CD4-positive, alpha-beta T cell treated with Interleukin-1 beta for 1 hour (primary cell): Measurements from ENCODE around the gene CXCL6.

Experiments
- DNase-seq, 2 donors: peaks; one replicate each; pipeline ENCODE4 v3.0.0-alpha.2; 2020 to 2022

Gene CXCL6

DNA sequence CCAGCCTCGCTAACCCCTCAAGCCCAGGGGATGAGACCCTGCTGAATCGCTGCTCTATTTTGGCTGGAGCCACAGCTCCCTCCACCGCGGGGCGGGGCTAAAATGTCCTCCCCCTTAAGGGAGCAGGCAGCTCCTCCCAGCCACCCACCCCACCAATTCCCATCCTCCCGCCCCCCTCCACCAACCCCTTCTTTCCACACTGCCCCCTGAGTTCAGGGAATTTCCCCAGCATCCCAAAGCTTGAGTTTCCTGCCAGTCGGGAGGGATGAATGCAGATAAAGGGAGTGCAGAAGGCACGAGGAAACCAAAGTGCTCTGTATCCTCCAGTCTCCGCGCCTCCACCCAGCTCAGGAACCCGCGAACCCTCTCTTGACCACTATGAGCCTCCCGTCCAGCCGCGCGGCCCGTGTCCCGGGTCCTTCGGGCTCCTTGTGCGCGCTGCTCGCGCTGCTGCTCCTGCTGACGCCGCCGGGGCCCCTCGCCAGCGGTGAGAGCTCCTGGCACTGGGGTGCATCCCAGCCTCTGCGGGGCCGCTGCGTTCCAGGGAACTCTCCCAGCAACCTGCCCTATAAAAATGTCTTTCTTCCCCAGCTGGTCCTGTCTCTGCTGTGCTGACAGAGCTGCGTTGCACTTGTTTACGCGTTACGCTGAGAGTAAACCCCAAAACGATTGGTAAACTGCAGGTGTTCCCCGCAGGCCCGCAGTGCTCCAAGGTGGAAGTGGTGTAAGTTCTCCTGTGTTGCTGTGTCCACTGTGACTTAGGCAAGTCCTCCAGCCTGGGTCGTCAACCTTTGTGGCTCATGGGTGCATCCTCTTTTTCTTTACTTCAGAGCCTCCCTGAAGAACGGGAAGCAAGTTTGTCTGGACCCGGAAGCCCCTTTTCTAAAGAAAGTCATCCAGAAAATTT lies at the start of gene CXCL6:
CXCL6 (plus strand) TSS at position 306 of the 907 bp plus-strand sequence; CDS start at position 379, 73 bp downstream.
- peak in 1 of 2 donors; percentile 12 for DNase-seq

DNA sequence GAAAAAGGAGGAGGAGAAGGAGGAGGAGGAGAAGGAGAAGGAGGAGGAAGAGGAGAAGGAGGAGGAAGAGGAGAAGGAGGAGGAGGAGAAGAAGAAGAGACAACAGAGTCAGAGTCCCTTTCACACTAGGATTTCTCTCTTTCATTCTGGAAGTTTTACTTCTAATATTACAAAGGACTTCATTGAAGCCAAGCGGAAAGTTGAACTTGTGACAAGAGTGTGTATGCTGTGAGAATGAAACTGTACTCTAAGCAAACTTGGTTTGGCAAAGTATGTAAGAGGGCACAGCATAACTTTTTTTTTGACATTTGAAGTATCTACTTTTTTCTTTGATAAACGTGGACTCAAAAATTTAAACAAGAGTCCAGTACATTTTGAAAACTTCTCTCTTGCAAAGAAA lies 48.1 kb upstream of the CXCL6 start:
- DNase-seq = no peak

DNA sequence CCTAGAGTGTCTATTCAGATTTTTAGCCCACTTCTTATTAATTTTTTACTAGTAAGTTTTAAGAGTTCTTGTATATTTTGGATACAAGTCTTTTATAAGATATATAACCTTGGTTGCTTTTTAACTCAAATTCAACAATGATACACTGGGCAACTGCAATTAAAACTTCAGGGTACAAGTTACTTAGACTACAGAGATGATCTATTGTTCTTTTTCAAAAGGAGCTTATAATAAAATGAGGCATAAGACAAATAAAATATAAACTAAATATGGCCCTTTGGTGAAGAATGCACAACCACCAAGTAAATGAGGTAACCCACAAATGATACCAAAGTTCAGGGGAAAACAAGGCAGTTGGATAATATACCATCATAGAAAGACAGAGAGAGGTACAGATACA lies 37.6 kb upstream of the CXCL6 start:
- no peak for DNase-seq

DNA sequence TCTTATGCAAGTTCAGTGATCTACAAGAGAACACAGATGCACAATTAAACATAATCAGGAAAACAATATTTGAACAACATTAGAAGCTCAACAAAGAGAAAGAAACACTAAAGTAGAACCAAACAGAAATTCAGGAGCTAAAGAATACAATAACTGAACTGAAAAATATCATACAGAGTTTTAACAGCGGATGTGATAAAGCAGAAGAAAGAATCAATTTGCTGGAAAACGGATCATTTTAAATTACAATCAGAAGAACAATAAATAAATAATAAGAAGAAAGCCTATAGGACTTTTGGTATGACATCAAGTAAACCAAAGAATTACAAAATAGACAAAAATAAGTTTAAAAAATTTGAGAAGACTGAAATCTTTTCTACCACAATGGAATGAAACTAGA lies 36.3 kb upstream of the CXCL6 start:
- DNase-seq = no peak

DNA sequence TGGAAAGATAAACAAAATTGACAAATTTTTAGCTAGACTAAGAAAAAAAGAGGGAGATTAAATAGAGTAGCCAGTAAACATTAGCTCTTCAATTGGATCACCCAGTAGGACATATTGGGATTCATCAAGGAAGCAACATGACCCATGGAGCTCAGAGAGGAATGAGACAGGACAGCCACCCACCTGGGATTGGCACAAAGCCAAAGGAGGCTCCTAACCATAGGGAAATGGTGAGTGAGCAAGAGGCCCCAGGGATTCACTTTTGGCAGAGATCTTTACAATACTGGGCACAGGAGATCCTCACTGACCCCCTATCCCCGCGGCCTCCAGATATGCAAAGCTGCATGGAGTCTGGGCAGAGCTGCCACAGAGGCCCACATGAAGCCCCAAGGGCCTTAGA lies 34.8 kb upstream of the CXCL6 start:
- DNase-seq = no peak

DNA sequence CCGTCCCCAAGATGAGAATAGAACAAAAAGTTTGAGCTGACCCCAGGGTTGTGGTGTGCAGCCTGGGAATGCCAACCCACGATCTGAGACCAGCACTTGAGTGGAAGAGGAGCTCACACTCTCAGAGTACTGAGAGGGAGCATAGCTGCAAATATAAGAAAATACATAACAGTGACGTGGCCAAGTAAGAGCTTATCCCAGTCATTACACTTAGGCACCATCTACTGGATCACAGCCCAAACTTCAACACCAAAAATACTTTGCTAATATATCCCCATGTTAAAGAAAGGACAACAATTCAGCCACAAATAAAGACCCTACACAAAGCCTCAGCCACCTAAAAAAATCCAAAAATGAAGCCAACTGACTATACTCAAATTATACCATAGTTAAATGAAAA lies 33.3 kb upstream of the CXCL6 start:
- DNase-seq = no peak

DNA sequence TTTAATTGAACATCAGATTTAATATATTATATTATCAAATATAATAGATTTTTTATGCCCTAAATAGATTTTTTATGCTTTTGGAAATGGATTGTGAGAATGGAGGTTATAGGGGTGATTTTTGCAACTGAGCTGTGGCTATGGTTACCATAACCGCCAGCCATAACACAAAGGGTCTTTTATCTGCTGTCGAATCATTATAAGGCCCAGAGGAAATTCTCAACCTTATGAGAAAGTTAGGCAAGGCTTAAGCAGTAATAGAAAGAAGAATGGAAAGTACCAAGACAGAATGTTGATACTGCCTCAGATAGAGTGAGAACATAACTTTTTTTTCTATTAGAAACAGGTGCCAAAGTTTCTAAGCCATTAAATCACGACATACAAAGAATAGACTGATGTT lies 26.3 kb upstream of the CXCL6 start:
- no peak for DNase-seq

DNA sequence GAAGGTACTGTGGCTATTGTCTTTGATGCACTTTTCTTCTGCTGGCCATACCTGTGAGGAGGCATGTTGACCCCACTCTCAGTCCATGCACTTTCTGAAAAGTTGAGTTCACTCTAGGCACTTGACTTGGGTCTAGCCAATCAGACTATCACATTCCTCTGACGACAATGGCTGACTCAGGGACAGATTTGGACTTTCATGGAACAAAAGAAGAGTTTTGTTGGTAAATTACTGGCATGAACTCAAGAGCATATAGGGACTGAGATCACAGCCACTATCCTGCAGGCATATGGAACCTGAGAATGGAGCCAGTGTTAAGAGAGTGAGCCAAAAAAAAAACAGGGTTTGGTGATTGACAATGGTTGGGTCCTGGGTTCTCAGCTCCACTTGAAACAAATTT lies 24.6 kb upstream of the CXCL6 start:
- no peak for DNase-seq

DNA sequence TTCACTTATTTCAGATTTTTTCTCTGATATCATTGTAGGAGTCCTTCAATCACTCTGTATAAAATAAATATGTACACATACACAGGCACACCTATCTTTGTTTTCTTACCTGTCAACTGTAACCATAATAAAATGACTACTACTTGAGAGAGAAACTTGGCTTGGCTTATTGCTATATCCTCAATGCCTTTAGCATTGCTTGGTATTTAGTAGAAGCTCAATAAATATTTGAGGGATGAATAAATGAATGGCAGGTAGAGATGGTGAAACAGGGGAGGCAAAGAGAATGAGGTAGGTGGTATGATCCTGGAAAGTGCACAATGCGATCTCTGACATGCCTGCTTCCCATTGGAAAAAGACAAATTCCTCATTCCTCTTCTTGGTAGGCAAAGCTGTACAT lies 21.8 kb upstream of the CXCL6 start:
- no peak for DNase-seq

DNA sequence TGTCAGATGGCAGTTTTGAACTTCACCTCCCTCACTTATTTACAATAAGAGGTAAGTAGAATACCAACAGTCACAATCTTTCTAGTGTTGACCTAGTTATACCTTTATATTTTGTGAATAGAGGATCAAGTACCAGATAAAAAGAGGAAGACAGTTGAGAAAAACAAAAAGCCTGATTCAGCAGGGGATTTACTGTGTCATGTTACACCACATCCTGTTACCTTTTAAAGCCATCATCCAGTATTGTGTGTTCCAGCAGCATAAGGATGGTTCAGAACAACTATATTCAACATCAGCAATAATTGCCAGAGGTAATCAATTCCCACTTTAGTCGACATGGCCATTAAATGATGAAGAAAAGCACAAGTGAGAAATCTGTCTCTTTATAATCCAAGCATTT lies 21.3 kb upstream of the CXCL6 start:
- DNase-seq = no peak

DNA sequence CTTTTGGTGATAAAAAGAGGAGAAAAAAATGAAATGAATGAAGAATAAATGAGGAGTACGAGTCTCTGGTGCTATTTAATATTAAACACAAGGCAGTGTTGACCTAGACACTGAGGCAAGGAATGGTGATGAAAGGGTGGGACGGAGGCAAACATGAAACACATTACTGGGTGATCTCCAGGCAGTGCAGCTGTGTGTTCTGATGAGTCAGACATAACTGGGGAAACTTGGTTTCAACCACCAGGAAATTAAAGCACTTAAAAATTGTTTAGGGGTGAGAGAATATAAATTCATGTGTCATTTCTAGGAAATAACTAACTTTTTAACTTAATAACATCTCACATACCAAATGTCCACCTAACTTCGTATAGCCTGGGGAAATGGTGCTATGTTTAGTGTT lies 19.7 kb upstream of the CXCL6 start:
- DNase-seq = no peak

DNA sequence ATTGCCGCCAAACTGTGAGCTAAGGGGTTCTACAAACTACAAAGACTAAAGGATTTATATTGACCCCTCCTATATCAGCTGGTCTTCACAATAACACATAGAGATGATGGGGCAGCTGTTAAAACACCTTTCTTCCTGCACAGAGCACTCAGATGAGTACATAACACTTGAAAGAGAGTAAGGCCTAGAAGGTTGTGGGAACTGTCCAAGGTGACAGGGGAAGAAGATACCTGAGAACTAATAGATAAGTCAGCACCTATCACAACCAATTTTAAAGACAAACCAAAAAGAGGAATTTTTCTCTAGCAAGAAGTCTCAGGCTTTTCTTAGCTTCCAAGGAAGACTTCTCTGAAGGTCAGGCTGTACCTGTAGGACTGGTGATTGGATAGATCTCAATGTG lies 19.1 kb upstream of the CXCL6 start:
- no peak for DNase-seq

DNA sequence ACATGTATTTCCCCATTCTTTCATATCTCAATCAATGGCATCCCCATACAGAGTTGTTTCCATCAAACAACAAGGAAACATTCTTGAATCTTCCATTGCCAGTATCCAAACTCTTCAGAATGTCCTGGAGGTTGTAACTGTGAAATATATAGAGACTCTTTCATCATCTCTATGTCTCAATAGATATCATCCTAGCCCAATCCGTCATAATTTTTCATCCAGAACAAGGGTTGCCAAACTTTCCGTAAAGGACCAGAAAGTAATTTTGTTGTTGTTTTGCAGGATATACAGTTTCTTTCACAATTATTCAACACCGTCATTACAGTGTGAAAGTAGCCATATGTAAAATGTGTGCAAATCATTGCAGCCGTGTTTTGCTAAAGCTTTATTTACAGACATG lies 15.2 kb upstream of the CXCL6 start:
- no peak for DNase-seq

DNA sequence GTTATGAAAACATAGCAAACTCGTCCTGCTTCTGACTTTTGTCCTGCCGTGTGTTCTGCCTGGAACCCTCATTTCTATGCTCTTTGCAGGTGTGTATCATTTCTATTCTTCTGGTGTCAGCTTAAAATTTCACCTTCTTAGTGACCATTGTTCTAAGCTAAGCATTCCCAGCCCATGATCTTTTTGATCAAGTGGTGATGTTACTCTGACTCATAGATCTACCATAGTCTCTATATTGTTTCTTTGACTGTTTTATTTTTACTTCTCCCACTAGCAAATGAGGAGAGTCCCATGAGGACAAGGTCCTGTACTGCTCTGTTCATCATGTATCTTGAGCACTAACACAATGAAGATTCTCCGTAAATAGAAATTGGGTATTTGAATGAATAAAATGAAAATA lies 14.1 kb upstream of the CXCL6 start:
- no peak for DNase-seq

DNA sequence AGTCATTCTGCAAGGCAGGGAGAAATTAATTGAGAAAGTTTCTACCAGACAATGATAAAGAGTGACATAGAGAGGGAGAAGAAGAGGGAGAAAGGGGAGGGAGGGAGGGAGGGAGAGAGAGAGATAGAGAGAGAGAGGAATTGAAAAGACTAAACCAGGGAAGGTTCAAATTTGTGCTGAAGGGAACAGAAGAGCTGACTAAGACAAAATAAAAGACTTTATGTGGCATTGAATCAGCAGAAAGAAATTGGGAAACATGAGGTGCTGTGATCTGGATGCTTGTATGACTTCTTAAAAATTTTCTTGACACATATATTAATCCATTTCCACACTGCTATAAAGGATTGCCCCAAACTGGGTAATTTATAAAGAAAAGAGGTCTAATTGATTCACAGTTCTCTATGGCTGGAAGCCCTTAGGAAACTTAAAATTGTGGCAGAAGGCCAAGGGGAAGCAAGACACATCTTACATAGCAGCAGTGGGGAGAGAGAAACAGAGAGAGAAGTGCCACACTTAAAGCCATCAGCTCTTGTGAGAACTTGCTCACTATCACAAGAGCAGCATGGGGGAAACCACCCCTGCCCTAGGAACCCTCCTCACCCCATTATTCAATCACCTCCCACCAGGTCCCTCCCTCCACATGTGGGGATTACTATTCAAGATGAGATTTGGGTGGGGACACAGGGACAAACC lies 13.5 kb upstream of the CXCL6 start:
- DNase-seq = no peak

DNA sequence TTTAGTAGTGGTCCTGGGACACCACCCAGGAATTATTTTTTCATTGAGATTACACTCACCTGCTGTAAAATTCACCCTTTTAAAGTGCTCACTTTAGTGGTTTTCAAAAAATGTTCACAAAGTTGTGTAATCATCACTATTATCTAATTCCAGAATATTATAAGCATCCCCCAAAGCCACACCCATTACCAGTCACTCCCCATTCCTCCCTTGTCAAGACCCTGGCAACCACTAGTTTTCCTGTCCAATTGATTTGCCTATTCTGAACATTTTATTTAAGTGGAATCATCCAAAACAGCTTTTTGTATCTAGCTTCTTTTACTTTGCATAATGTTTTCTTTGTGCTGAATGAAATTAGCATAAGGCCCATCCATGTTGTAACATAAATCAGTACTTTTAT lies 12.7 kb upstream of the CXCL6 start:
- DNase-seq = no peak

DNA sequence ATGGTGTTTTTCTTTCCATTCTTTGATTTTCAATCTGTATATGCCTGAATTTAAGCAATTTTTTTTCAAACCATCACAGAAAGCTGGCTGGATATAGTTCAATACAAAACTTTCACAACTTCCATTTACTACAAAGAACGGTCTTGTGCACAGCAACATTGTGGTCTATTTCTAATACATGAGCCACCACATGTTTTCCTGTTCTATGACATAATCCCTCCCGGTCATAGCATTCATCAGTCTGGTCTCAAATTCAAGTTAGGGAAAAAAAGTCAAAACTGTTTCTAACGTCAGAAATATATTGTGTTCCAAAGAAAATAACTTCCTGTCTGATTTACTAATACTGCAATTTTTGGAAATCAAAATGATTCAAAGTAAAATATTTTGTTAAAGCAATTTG lies 7.5 kb upstream of the CXCL6 start:
- no peak for DNase-seq

DNA sequence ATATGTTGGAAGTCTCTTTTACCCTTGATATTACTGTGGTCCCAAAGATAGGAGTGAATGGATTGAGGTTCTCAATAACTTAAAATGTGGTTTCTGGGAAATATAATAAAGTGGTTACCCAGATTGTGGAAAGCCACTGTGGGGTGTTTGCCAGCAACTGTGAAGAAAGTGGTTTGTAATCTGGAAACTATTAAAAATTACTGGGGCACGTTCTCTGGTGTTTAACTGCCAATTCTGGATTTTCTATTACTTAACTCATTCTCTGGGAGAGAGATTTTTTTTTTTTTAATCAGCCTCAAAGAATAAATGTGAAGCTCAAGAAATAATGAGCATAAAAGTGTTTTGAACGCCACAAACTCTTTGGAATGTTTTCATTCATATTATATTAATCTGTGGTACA lies 4.9 kb upstream of the CXCL6 start:
- DNase-seq = no peak

DNA sequence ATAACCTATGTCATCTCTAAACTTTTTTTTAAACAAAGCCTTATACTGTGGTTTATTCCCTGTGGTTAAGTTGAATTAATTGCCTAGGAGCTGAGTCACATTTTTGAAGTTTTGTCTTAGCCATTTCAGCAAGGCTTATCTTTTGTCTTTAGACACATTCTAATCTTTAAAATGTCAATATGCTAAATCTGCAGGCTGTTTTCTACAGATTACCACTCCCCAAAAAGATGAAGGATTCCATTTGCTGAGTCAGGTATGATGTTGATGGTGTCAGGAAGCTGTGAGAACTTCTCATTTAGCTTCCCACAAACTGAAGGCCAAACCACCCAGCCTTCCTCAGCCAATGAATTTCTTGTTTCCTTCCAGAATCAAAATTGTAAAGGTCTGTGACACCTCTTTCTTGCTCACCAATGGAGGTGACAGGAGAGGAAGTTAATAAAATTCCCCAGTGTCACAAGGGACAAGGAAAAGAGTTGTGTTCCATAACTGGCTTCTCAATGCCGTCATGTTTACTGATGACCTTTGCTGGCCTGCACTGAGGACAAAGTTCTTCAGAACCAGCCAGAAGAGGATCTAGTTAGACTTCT lies 3.7 kb upstream of the CXCL6 start:
- no peak for DNase-seq

DNA sequence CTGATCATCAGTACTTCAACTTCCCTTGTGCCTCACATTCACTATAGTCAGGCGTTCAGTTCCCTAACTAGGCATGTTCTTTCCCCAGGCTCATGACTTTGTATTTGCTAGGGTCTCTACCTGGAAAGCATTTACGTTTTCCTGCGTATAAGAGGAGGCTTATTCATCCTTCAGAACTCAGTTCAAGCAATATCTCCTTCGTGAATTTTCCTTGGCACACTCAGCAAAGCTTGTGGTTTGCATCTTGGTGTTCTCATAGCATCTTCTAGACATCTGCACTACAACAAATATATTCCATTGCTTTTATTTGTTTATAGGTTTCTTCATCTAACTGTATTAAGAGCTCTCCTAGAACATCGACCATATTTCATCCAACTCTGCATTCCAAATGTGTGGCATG lies 2.6 kb downstream of the CXCL6 start:
- DNase-seq = no peak

DNA sequence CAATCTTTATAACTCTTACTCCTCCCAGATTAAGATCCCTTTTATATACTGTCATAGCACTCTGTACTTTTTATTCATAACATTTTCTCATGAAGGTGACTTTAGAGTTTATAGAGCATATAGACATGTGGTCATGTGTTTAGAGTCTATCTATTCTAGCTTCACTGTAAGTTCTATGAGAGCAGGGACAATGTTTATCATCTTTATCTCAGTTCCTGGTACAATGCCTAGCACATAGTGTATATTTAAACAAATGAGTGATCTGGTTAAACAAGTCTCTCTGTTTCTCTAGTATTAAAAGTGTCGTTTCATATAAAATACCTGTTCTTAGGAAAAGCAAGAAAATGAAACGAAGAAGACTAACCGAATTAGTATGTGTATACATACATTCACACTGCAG lies 3.2 kb downstream of the CXCL6 start:
- DNase-seq = no peak

DNA sequence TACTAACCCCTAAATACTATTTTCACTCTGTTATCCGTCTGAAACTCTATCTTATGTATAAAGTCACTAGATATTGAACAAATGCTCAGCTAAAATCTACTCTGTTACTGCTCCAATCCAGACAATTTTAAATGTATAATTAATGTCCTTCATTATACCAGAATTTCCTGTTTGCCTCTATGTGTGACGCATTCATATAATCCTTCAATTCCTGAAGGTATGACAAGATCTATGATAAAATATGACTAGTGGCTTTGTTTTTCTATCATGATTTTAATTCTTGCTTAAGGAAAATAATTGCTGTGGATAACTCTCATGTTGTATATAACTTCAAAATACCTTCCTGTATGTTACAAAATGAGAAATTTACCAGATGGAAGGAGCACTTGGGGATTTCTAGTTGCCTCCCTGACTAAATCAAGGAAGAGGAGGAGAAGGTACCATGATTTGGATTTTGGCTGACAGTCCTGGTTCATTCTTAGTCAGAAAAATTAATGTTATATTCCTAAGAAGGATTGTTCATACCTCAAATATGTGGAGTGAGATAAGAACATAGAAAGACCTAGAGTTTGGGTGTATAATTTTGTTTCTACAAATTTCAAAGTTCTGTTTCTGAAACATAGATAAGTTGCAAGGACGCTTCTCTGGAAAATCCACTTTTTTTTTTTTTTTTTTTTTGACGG lies 4.9 kb downstream of the CXCL6 start:
- DNase-seq = no peak

DNA sequence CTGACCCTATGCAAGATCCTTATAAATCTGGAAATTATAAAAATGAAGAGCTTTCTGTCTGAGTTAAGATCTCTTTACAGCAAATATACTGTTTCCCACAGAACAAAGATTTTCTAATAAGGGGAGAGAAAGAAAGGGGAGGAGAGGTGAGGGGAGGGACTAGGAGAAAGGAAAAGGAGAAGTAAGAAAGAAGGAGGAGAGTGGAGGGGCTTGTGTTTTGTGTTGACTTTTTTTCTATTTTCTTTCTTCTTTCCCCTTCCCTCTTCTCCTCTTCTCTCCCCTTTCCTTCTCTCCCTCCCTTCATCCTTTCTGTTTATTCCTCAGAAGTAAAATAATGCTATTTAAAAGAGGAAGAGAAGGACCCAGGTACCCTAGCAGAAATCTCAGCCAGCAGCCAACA lies 6.2 kb downstream of the CXCL6 start:
- no peak for DNase-seq

DNA sequence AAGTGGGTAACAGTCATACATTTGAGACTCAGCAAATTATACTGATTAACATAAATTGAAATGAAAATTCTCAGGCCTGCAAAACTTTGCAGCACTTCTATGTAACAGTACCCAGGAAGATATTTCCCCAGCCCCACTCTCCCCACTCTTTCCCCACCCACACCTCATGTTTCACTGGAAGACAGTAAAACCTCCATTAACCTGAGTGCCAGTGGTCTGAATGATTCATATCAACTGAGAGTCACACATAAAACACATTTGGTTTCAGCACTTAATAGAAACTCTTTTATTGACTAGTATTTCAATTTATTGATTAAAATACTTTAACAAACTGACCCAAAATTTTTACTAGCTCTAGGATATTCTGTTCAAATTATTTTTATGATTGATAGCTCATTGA lies 6.9 kb downstream of the CXCL6 start:
- DNase-seq = no peak
